OCI-LY1 (cell line): ENCODE measurements around the gene CHPF2.

Source experiments
- H2AFZ ChIP-seq: fragments of 200-600 bp; sonication (generic), shearing (Covaris generic); 2 replicates; pipeline ENCODE4 v1.6.0; 2014; ENCODE audit warnings: antibody characterized with exemption, mild to moderate bottlenecking, low read length
- H3F3A ChIP-seq: fragments of 200-600 bp; sonication (generic), shearing (Covaris generic); 2 replicates; pipeline ENCODE4 v1.6.0; 2014; ENCODE audit warnings: mild to moderate bottlenecking, antibody characterized with exemption, low read length, moderate library complexity; ENCODE audit not compliant: insufficient read depth
- H3K27ac ChIP-seq: fragments of 200-600 bp; sonication (generic); 2 replicates; pipeline ENCODE4 v1.5.1; 2014; ENCODE audit warnings: low read length, mixed run types, mild to moderate bottlenecking, low read depth; ENCODE audit not compliant: poor library complexity, severe bottlenecking
- H3K27me3 ChIP-seq: fragments of 200-600 bp; sonication (generic); 2 replicates; pipeline ENCODE4 v1.6.0; 2014; ENCODE audit warnings: antibody characterized with exemption, mild to moderate bottlenecking, low read length, moderate library complexity; ENCODE audit not compliant: insufficient read depth
- H3K36me3 ChIP-seq: fragments of 200-600 bp; sonication (generic); 2 replicates; pipeline ENCODE4 v1.6.1; 2014; ENCODE audit warnings: mild to moderate bottlenecking, antibody characterized with exemption, low read length, moderate library complexity, mixed read lengths; ENCODE audit not compliant: insufficient read depth
- H3K4me1 ChIP-seq: fragments of 200-600 bp; sonication (generic); 2 replicates; pipeline ENCODE4 v1.5.1; 2014; ENCODE audit warnings: mild to moderate bottlenecking, low read length, moderate library complexity; ENCODE audit not compliant: insufficient read depth, severe bottlenecking
- H3K4me2 ChIP-seq: fragments of 200-600 bp; sonication (generic), shearing (Covaris generic); 2 replicates; pipeline ENCODE4 v1.6.1; 2014; ENCODE audit warnings: low read length
- H3K4me3 ChIP-seq: fragments of 200-600 bp; sonication (generic); 2 replicates; pipeline ENCODE4 v1.5.1; 2014; ENCODE audit warnings: low read length, low read depth, mild to moderate bottlenecking, mixed read lengths; ENCODE audit not compliant: poor library complexity, severe bottlenecking
- H3K79me2 ChIP-seq: fragments of 200-600 bp; shearing (Covaris generic); 2 replicates; pipeline ENCODE4 v1.6.1; 2016; ENCODE audit warnings: mixed run types, low read length, mixed read lengths; ENCODE audit not compliant: insufficient read depth
- H3K9ac ChIP-seq: fragments of 200-600 bp; sonication (generic), shearing (Covaris generic); 2 replicates; pipeline ENCODE4 v1.6.1; 2014; ENCODE audit warnings: mild to moderate bottlenecking, low read length, mixed read lengths
- H3K9me2 ChIP-seq: fragments of 200-600 bp; sonication (generic), shearing (Covaris generic); 2 replicates; pipeline ENCODE4 v1.6.1; 2014; ENCODE audit warnings: low read depth, mild to moderate bottlenecking, low read length, mixed read lengths
- H3K9me3 ChIP-seq: fragments of 200-600 bp; shearing (Covaris generic); 2 replicates; pipeline ENCODE4 v1.6.1; 2014; ENCODE audit warnings: low read length, mixed read lengths
- H4K20me1 ChIP-seq: fragments of 200-600 bp; sonication (generic), shearing (Covaris generic); 2 replicates; pipeline ENCODE4 v1.6.0; 2016; ENCODE audit warnings: mild to moderate bottlenecking, low read length; ENCODE audit not compliant: insufficient read depth
- EZH2 ChIP-seq: fragments of 200-600 bp; sonication (generic), shearing (Covaris generic); IDR thresholded peaks from 2 replicates; pipeline ENCODE4 v1.8.0; 2017; ENCODE audit warnings: borderline replicate concordance, mixed run types, mild to moderate bottlenecking, antibody characterized with exemption, low read length, moderate library complexity, mixed read lengths
- TF ChIP-seq, protein P1 (sequence below): fragments of 200-600 bp; sonication (generic), shearing (Covaris generic); IDR thresholded peaks from 2 replicates; pipeline ENCODE4 v1.5.1; 2017; ENCODE audit warnings: mild to moderate bottlenecking, antibody characterized with exemption, low read length, moderate library complexity, mixed read lengths

Gene CHPF2

GRCh38 chr7:151207804-151208203 lies 24.5 kb upstream of the CHPF2 start:
- Histone ChIP-seq H3K9ac (no peak overlapping the region), H4K20me1 (no peaks in the 10 kb centered on the region), H3K27me3 (no peaks in the 10 kb centered on the region), H3K36me3 (0 out of 2 replicates have a peak, but pooled peaks cover 10% of the 10 kb centered on the region), H3K4me1 (no peaks in the 10 kb centered on the region), H3F3A (no peaks in the 10 kb centered on the region), H3K9me3 (no peaks in the 10 kb centered on the region), H3K27ac (no peak overlapping the region), H3K4me3 (no peak overlapping the region), H2AFZ (no peak overlapping the region), H3K9me2 (no peaks in the 10 kb centered on the region), H3K4me2 (no peak overlapping the region), H3K79me2 (no peaks in the 10 kb centered on the region)
- TF ChIP-seq, protein P1, sequence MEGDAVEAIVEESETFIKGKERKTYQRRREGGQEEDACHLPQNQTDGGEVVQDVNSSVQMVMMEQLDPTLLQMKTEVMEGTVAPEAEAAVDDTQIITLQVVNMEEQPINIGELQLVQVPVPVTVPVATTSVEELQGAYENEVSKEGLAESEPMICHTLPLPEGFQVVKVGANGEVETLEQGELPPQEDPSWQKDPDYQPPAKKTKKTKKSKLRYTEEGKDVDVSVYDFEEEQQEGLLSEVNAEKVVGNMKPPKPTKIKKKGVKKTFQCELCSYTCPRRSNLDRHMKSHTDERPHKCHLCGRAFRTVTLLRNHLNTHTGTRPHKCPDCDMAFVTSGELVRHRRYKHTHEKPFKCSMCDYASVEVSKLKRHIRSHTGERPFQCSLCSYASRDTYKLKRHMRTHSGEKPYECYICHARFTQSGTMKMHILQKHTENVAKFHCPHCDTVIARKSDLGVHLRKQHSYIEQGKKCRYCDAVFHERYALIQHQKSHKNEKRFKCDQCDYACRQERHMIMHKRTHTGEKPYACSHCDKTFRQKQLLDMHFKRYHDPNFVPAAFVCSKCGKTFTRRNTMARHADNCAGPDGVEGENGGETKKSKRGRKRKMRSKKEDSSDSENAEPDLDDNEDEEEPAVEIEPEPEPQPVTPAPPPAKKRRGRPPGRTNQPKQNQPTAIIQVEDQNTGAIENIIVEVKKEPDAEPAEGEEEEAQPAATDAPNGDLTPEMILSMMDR: no peak
- TF ChIP-seq EZH2: no peak

- H2AFZ ChIP-seq: no peak overlapping the region
- no peak for TF ChIP-seq EZH2
- TF ChIP-seq, protein P1: no peak
- no peaks in the 10 kb centered on the region for H3K79me2 ChIP-seq
- H3K4me1 ChIP-seq: no peaks in the 10 kb centered on the region
- H3K27ac ChIP-seq: no peak overlapping the region
- no peaks in the 10 kb centered on the region for H3K27me3 ChIP-seq
- H3K4me2 ChIP-seq: no peak overlapping the region
- H3K36me3 ChIP-seq: peaks cover 15% of the 10 kb centered on the region
- no peaks in the 10 kb centered on the region for H3K9me3 ChIP-seq
- H3K9me2 ChIP-seq: no peaks in the 10 kb centered on the region
- no peaks in the 10 kb centered on the region for H3F3A ChIP-seq
- H3K4me3 ChIP-seq: no peak overlapping the region
- H3K9ac ChIP-seq: no peak overlapping the region
- H4K20me1 ChIP-seq: no peaks in the 10 kb centered on the region
Observed at GRCh38 chr7:151208253-151208862, 23.9 kb upstream of the CHPF2 start.

GRCh38 chr7:151209588-151209987 lies 22.7 kb upstream of the CHPF2 start:
- H3K4me1 ChIP-seq: no peaks in the 10 kb centered on the region
- H3K4me2 ChIP-seq: no peak overlapping the region
- H4K20me1 ChIP-seq: no peaks in the 10 kb centered on the region
- H3K4me3 ChIP-seq: no peak overlapping the region
- no peak overlapping the region for H3K9ac ChIP-seq
- H3F3A ChIP-seq: no peaks in the 10 kb centered on the region
- H3K36me3 ChIP-seq: peaks cover 28% of the 10 kb centered on the region
- H2AFZ ChIP-seq: no peak overlapping the region
- no peaks in the 10 kb centered on the region for H3K9me3 ChIP-seq
- H3K9me2 ChIP-seq: no peaks in the 10 kb centered on the region
- H3K79me2 ChIP-seq: no peaks in the 10 kb centered on the region
- TF ChIP-seq EZH2: no peak
- TF ChIP-seq, protein P1: no peak
- no peak overlapping the region for H3K27ac ChIP-seq
- no peaks in the 10 kb centered on the region for H3K27me3 ChIP-seq
